ENCODE data around the gene KCP. TPM values are rescaled to one million over a fixed set of nuclear protein-coding genes. Genes with fewer than 3 reads are reported as not detected.

Gene KCP
- under 1 TPM in 4 of 6 donors, not detected in 2; 0.29 to 0.78 (median 0.37) TPM for polyA plus RNA-seq (ENCODE audit: low read depth in 6 of 6)

- H3K27ac Mint-ChIP-seq, result peak within 1 kb of the TSS in 2 of 6 donors; percentile 6 to 15
- ATAC-seq (ENCODE audit: low read depth in 2 of 2), result no peak
- H3K9me3 Mint-ChIP-seq, result peaks cover 0 to 2% (median 0%) of the 10 kb centered on the region in 7 donors
- H3K4me1 Mint-ChIP-seq, result peaks cover 16 to 28% (median 20%) of the 10 kb centered on the region in 3 donors
- H3K4me3 Mint-ChIP-seq, result peak within 1 kb of the TSS in 6 of 8 donors; percentile 6 to 54 (median 42)
- no peak for DNase-seq
- no peaks in the 10 kb centered on the region for H3K36me3 Mint-ChIP-seq
- H3K27me3 Mint-ChIP-seq, result peaks cover 27 to 75% (median 65%) of the 10 kb centered on the region in 3 donors
These were observed at the start of gene KCP for GRCh38 chr7:128910569-128910945. TSS of gene KCP (minus strand) at chr7:128910709. CDS start at chr7:128910676, 33 bp downstream.

DNA sequence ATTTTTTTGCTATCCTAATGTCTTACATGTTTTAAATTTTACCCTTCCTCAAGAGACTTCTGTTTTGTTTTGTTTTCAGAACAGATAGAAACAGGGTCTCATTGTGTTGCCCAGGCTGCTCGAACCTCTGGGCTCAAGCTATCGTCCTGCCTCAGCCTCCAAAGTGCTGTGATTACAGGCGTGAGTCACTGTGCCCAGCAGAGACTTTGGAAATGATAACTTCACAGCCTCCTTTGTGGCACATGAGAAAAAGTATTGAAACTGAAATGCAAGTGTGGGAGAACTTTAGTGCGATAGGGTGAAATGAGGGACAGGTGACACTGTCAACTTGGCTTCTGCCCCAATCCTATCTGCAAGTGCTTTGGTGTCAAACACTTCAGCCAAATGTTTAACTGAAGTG, 48.8 kb upstream of the KCP start:
- Mint-ChIP-seq H3K27ac (peak overlapping the region in 2 of 6 donors; percentile 16 to 97), H3K4me3 (peak overlapping the region in 1 of 8 donors; percentile 53), H3K27me3 (no peaks in the 10 kb centered on the region), H3K36me3 (peaks cover 10 to 11% of the 10 kb centered on the region in 2 donors), H3K9me3 (no peaks in the 10 kb centered on the region), H3K4me1 (peaks cover 24 to 59% (median 34%) of the 10 kb centered on the region in 3 donors)
- ATAC-seq (ENCODE audit: low read depth in 2 of 2), result no peak
- DNase-seq, result no peak

DNA sequence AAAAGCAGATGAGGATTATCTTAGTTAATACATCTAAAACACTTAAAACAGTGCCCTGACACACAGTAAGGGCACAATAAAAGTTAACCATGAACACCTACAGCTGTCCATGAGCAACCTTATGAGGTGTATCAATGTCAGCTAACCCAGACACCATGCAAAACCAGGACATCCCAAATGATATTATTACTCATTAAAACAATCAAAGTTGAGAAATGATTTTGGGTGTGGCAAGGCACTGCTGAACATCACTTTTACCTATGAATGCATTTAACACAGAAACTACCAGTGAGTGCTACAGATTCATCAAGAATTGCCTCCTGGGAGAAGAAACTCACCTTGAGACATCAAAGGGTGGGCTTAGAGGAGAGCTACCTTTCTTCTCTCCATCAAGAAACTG, 45.5 kb upstream of the KCP start:
- DNase-seq, result no peak
- Mint-ChIP-seq H3K27ac (peak overlapping the region in 5 of 6 donors; percentile 65 to 99 (median 97)), H3K4me1 (peaks cover 16 to 49% (median 36%) of the 10 kb centered on the region in 3 donors), H3K4me3 (no peak overlapping the region), H3K27me3 (no peaks in the 10 kb centered on the region), H3K9me3 (no peaks in the 10 kb centered on the region), H3K36me3 (peaks cover 8 to 17% of the 10 kb centered on the region in 2 donors)
- no peak for ATAC-seq (ENCODE audit: low read depth in 2 of 2)

DNA sequence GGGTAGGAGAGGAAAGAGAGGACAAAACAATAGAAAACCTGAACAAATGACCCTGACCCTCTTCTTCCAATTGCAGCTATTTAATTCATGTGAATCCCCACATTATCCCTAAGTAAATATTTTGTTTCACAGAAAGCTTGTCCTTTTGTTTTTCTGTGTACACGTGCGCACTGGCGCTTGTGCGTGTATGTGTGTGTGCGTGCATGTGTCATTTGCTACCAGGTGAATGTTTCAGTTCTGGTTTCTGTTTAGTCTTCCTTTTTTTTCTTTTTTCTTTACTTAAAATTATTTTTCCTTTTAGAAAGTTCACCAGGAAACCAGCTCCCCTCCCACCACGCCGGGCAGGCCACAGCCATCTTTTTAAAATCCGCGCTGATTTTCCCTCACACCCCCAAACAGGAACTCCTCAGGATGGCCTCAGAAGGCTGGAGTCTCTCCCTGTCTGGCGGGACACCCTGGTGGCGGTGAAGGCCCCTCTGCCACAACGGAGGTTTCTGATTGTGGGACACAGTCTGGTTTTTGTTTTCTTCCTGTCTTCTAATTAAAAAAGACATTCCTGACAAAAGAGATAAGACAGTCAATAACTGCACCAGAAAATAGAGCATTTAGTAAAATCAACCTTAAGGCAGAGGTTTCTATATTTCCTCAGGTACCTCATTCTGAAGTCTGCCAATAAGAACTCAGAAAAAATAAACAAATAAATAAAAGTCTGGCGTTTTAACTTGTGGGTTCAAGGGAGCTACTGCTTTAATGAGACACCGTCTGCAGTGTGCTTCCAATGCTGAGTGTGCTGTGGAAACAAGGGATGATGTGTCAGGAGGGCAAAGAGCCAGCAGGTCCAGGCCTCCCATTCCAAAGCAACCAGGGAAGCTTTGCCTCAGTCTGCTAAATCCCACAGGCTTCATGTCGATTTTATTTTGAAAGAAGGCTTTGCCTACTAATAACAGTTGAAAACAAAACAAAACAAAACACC, 44.6 kb upstream of the KCP start:
- peaks cover 7 to 22% of the 10 kb centered on the region in 2 donors for H3K36me3 Mint-ChIP-seq
- DNase-seq, result peak; percentile 64
- H3K4me1 Mint-ChIP-seq, result peaks cover 16 to 49% (median 38%) of the 10 kb centered on the region in 3 donors
- peak overlapping the region; percentile 97 to 100 (median 98) for H3K27ac Mint-ChIP-seq
- peak overlapping the region; percentile 44 to 92 (median 77) for H3K4me3 Mint-ChIP-seq
- no peaks in the 10 kb centered on the region for H3K9me3 Mint-ChIP-seq
- no peaks in the 10 kb centered on the region for H3K27me3 Mint-ChIP-seq
- ATAC-seq (ENCODE audit: low read depth in 2 of 2), result peak; percentile 93

GRCh38 chr7:128954150-128954549, 43.6 kb upstream of the KCP start:
- Mint-ChIP-seq H3K27ac (peak overlapping the region; percentile 88 to 100 (median 97)), H3K4me1 (peaks cover 16 to 45% (median 38%) of the 10 kb centered on the region in 3 donors), H3K27me3 (no peaks in the 10 kb centered on the region), H3K9me3 (no peaks in the 10 kb centered on the region), H3K4me3 (peak overlapping the region in 2 of 8 donors; percentile 44 to 53), H3K36me3 (peaks cover 7 to 20% of the 10 kb centered on the region in 2 donors)
- no peak for ATAC-seq (ENCODE audit: low read depth in 2 of 2)
- no peak for DNase-seq

GRCh38 chr7:128951296-128951695, 40.8 kb upstream of the KCP start:
- Mint-ChIP-seq H3K27me3 (no peaks in the 10 kb centered on the region), H3K36me3 (peaks cover 10 to 17% of the 10 kb centered on the region in 2 donors), H3K9me3 (no peaks in the 10 kb centered on the region), H3K4me3 (no peak overlapping the region), H3K27ac (peak overlapping the region in 3 of 6 donors; percentile 48 to 57 (median 57)), H3K4me1 (peaks cover 16 to 38% (median 36%) of the 10 kb centered on the region in 3 donors)
- DNase-seq, result no peak
- ATAC-seq (ENCODE audit: low read depth in 2 of 2), result no peak

DNA sequence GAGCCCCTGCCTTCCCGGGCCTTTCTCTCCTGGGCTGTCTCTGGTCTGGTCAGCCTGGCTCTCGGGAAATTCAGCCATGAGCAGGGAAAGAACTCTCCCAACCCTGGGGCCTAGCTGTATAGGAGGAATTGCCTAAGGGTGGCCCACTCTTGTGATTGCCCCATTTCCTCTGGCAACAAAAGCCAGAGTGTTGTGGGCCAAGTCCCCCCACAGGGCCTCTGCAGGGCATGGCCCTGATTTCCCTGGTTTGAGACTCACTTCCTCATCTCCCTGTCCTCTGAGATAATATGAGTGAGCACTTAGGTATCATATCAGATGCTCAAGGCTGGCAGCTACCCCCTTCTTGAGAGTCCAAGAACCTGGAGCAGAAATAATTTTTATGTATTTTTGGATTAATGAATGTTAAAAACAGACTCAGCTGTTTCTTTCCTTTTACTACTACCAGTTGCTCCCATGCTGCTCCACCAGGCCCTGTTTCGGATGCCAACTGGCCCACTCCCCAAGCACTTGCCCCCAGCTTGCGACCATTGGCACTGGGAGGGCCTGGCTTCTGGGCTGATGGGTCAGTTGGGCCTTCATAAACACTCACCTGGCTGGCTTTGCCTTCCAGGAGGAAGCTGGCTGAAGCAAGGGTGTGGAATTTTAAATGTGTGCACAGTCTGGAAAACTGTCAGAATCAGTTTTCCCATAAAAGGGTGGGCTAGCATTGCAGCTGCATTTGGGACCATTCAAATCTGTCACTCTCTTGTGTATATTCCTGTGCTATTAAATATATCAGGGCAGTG, 38.7 kb upstream of the KCP start:
- DNase-seq (no peak), ATAC-seq (ENCODE audit: low read depth in 2 of 2) (no peak)
- Mint-ChIP-seq H3K27me3 (no peaks in the 10 kb centered on the region), H3K9me3 (no peaks in the 10 kb centered on the region), H3K27ac (peak overlapping the region in 2 of 6 donors; percentile 27 to 77), H3K36me3 (peaks cover 10 to 17% of the 10 kb centered on the region in 2 donors), H3K4me1 (peaks cover 5 to 30% (median 21%) of the 10 kb centered on the region in 3 donors), H3K4me3 (no peak overlapping the region)

DNA sequence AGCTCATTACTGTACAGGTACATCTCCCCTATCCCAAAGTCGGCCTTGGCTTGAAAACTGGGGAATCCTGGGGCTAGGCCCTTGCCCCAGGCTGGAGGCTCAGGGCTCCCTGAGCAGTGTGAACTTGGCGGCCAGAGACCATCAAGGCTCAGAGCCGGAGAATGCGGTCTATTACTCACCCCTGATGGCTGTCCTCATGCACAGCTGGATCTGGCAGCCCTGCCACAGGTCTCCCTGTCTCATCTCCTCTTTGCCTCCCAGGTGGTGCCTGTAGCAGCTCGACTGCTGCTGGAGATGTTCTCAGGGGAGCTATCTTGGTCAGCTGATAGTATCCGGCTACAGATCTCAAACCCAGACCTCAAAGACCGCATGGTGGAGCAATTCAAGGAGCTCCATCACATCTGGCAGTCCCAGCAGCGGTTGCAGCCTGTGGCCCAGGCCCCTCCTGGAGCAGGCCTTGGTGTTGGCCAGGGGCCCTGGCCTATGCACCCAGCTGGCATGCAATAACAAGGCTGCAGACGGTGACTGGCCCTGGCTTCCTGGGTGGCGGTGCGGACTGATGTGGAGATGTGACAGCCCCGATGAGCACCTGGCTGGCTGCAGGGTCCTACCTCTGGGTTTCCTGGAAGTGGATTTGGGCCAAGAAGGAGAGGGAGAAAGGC, 37.9 kb upstream of the KCP start:
- peak overlapping the region in 2 of 6 donors; percentile 77 to 84 for H3K27ac Mint-ChIP-seq
- no peak overlapping the region for H3K4me3 Mint-ChIP-seq
- ATAC-seq (ENCODE audit: low read depth in 2 of 2) (no peak), DNase-seq (no peak)
- H3K4me1 Mint-ChIP-seq, result peaks cover 2 to 27% (median 19%) of the 10 kb centered on the region in 3 donors
- no peaks in the 10 kb centered on the region for H3K9me3 Mint-ChIP-seq
- H3K36me3 Mint-ChIP-seq, result peaks cover 10 to 14% of the 10 kb centered on the region in 2 donors
- H3K27me3 Mint-ChIP-seq, result no peaks in the 10 kb centered on the region

- no peaks in the 10 kb centered on the region for H3K9me3 Mint-ChIP-seq
- H3K4me3 Mint-ChIP-seq, result peak overlapping the region in 1 of 8 donors; percentile 7
- H3K4me1 Mint-ChIP-seq, result peaks cover 0 to 23% (median 22%) of the 10 kb centered on the region in 3 donors
- ATAC-seq (ENCODE audit: low read depth in 2 of 2) (no peak), DNase-seq (no peak)
- no peaks in the 10 kb centered on the region for H3K27me3 Mint-ChIP-seq
- peaks cover 10% of the 10 kb centered on the region in 2 donors for H3K36me3 Mint-ChIP-seq
- H3K27ac Mint-ChIP-seq, result peak overlapping the region in 4 of 6 donors; percentile 60 to 84 (median 73)
These were observed 37.3 kb upstream of the KCP start for GRCh38 chr7:128947854-128948253.

DNA sequence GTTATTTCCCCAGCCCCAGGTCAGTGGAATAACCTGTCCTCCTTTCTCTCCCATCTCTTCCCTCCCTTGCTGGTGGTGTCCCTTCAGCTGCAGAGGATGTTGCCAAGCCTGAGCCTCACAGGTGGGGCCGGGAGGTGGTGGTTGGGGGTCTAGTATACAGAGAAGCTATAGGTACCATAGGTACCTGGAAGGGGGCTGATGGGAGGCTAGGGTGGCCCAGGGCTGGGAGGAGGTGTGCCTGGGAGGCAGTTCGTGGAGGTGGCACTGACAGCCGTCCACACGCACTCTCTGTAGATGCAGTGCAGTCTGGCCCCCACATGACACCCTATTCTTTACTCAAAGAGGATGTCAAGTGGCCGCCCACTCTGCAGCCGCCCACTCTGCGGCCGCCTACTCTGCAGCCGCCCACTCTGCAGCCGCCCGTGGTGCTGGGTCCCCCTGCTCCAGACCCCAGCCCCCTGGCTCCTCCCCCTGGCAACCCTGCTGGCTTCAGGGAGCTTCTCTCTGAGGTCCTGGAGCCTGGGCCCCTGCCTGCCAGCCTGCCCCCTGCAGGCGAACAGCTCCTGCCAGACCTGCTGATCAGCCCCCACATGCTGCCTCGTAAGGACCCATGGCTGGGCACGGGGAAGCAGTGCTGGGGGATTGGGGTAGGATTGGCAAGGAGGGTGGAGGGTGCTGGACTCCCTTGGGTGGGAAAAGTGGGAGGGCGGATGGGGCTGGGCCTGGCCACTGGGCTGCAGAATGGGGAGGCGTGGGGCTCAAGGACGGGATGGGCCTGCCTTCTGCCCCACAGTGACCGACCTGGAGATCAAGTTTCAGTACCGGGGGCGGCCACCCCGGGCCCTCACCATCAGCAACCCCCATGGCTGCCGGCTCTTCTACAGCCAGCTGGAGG, 36.7 kb upstream of the KCP start:
- peak; percentile 41 to 43 for ATAC-seq (ENCODE audit: low read depth in 2 of 2)
- no peaks in the 10 kb centered on the region for H3K27me3 Mint-ChIP-seq
- H3K4me1 Mint-ChIP-seq, result peaks cover 0 to 26% (median 25%) of the 10 kb centered on the region in 3 donors
- H3K4me3 Mint-ChIP-seq, result peak overlapping the region in 1 of 8 donors; percentile 2
- DNase-seq, result no peak
- H3K9me3 Mint-ChIP-seq, result no peaks in the 10 kb centered on the region
- H3K36me3 Mint-ChIP-seq, result peaks cover 10% of the 10 kb centered on the region in 2 donors
- peak overlapping the region in 2 of 6 donors; percentile 26 to 78 for H3K27ac Mint-ChIP-seq

DNA sequence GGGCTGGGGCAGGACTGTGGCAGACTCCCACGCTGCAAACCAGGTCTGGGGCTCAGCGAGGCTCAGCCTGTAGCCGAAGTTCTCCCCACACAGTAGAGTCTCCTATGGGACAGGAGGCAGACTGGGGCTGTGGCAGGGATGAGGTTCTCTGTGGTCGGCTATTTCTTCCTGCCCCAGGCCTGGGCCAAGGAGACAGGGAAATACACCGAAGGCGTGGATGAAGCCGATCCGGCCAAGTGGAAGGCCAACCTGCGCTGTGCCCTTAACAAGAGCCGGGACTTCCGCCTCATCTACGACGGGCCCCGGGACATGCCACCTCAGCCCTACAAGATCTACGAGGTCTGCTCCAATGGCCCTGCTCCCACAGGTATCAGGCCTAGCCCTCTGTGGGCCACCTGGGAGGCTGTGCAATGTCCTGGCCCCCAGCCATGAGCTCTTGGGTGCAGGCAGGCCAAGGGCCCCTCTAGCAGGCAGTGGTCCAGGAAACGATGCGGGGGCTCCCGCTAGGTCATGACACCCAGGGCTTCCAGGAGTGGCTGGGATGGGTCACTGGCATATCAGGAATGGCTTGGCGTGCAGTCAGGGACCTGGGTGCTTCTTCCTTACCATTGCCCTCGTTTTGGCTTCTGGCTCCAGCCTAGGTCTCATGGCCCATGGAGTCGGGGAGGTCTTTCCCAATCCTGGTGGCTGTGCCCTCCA, 35.3 kb upstream of the KCP start:
- ATAC-seq (ENCODE audit: low read depth in 2 of 2) (no peak), DNase-seq (no peak)
- Mint-ChIP-seq H3K27ac (peak overlapping the region in 1 of 6 donors; percentile 62), H3K4me3 (no peak overlapping the region), H3K9me3 (no peaks in the 10 kb centered on the region), H3K36me3 (peaks cover 3 to 10% of the 10 kb centered on the region in 2 donors), H3K4me1 (peaks cover 7 to 30% (median 23%) of the 10 kb centered on the region in 3 donors), H3K27me3 (no peaks in the 10 kb centered on the region)

Data from naive B cell (primary cell).